HG03558 (cell line): ENCODE results near the gene KIDINS220.

ENCODE experiments used
- ATAC-seq: cut with Tn5 transposase; IDR thresholded peaks from one replicate; pipeline ENCODE4 v1.9.1; 2021; ENCODE audit warnings: moderate number of reproducible peaks; ENCODE audit not compliant: unreplicated experiment; ENCODE audit errors: extremely low read depth

The KIDINS220 gene

DNA sequence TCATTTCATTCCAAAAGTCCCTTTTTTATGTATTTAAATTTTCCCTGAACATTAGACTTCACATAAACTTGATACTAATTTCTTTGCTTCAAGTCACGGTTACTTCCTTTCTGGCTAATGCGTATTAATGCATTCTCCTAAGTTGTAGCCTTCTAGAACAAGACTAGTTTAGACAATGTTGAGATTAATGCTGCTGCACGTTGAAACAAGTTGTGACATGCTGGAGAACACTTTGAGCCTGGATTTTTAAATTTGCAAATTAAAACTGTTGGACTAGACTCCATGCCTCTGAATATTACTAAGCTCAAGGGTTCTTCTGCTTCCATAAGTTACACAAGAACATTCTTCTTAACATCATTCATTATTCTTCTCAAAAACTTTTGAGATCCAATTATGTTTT, 126.5 kb downstream of the KIDINS220 start:
- ATAC-seq: no peak

DNA sequence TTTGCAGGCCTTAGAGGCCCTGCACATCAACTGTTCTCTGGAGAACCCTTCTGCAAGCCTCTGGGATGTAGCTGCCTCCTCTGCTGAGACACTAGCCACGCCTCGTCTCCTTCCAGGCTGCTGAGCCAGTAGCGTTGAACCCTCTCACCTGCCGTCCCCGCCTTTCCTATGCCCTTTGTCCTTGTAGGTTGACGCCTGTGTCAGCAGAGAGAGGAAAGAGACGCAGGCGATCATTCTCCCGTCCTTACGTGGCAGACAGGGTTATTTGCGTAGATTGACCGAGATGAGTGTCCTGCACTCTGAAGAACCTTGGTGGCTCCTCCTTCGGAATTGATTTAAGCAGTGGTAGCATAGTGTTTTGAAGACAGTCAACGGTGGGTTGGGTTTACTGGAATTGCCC, 127.8 kb downstream of the KIDINS220 start:
- ATAC-seq: no peak

DNA sequence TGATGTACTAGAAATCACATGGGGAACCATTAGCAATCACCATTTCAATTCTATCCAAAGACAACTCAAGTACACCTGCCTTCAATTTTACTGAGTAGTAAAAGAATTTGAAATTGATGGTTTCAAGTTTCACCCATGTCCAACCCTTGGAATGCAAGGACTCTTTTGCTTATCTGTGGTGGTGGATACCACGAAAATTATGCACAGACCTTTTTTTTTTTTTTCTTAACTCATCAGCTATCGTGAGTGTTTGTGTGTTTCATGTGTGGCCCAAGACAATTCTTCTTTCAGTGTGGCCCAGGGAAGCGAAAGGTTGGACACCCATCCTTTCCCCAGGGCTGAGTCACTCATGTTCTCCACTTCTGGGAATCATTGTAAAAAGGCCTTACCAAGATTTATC, 132.5 kb downstream of the KIDINS220 start:
- ATAC-seq: no peak

DNA sequence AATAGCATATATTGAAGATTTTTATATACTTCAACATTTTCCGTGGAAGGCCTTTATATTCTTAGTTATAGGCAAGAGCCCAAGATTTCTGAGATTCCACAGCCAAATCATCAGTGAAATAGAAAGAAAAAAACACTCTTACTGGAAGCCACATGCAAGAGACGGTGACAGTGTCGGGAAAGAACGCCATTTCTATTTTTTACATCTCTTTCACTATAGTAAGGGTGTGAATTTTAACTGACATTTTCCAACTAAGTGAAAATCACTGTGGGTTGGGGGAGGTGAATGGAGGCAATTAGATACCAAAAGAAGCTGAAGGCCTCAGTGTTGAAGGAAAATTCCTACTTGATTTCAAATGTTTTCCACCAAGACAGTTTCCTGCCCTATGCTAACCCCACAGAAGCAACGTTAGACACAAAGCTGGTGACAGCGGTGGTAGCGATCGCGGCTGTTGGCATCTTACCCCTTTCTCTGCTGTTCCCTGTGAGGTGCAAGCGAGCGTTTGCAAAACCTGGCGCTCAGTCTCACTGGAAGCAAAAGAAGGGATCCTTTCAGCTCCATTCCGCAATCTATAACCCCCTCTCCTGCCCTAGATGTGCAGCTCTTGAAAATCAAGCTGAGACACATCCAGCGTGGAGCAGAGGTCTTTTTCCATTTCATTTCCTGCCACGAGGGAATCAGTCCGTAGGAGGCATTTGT, 135.6 kb downstream of the KIDINS220 start:
- ATAC-seq: no peak

DNA sequence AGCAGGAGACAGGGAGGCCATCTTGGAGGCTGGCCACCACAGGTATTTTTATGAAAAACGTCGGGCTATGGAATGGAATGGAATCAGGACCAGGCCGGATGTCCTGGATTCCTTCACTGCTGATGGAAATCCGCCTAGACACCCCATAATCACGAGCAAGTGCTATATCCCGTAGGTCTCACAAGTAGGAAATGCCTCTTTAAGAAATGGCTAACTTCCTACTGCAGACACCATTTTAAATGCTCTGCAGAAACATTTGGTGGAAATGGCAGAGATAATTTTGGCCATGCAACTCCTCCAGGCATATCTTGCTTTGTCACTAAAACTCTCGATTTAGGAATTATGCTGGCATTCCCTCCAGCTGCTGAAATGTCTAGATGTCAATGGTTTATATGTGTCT, 137.6 kb downstream of the KIDINS220 start:
- ATAC-seq: no peak

DNA sequence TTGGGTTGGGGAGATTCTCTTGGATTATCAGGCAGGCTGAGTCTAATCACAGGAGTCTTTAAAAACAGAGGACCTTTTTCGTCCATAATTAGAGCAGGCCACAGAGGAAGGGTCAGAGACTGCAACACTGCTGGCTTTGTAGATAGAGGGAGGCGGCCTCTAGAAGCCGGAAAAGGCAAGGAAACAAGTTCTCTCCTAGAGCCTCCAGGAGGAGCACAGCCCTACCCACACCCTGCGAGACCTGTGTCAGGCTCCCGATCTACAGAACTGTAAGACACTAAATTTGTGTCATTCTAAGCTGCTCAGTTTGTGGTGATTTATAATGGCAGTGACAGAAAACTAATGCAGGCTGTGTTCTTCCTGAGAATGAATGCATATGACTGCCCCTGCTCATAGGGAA, 140.2 kb downstream of the KIDINS220 start:
- no peak for ATAC-seq

DNA sequence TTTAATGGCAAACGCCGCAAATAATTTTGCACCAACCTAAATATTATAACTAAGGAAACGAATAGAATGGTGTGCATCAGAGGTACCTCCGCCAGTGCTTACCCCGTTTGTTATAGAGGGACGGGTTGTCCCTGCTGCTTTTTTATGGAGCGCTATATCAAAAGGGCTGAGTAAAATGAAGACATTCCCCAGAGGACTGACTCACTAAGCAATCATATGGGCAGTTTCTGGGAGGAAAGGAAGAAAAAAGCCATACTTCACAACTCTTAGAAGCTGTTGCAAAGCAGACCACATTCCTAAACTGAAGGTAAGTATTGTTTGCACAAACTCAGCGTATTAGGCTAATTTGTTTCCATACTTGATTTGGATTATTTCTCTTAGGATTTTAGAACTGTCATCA, 142.7 kb downstream of the KIDINS220 start:
- no peak for ATAC-seq

DNA sequence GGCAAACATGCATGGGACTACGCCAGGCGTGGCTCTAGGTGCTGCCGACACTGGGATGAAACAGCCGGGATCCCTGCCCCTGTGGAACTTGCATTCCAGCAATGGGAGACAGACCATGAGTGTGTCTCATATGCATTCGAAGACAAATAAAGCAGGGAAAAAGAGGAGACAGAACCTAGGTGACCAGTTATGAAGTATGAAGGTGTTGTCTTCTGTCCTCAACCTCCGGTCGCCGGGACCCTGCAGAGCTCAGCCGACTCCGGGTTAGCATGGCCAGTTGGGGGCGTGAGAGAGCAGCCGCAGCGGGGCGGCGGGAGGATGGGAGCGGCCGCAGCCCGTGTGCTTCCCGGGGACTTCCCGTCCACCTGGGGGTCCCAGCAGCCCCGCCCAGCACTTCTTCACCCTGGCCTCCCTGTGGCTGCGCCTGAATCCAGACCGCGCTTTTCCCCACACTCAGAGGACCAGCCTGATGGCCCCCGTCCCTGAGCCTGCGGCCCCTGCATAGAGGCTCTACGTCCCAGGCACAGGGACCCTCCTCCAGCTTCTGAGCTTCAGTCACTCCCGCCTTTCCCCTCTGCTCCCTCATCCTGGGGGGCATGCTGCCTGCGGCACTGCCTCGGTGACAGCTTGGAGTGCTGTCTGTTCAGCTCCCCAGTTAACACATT, 144.1 kb downstream of the KIDINS220 start:
- no peak for ATAC-seq

DNA sequence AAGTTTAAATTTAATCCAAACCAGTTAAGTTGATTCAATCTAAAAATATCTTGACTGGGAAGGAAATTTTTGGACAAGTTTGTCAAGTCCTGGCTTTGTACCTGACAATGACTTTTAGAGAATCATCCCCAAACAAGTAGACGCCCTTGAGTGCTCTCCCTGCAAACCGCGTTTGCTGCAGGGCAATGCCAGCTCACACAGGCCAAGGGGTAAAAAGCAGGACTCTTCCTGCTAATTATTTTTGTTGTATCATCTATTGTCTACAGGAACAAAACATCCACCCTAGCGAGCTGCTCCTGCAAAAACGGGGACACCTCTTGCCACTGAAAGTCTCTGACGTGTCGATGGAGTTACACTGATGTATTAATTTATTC, 144.6 kb downstream of the KIDINS220 start:
- ATAC-seq: no peak

DNA sequence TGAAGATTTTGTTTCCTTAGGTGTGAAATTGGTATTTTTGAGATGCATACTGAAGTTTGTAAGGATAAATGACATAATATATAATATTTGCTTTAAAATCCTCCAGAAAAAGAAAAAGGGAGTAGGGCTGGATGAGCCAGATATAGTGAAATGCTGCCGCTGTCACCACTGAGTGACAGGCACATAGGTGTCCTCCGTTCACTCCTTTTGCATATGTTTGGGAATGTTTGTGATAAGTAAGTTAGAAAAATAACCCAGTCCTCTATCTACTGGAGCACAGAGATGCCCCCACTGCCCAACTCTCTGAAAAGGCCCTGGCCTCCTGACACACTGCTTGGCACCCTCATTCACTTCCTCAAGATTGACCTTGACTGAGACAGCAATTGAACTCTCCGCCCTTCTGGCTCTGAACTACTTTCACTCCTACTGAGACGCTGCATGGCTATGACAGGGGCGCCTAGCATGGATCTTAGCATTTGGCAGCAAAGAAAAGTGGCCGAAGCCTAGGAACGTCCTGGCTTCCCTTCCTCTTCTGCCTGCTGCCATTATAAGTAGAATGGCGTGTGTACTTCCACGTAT, 145.5 kb downstream of the KIDINS220 start:
- ATAC-seq: no peak

DNA sequence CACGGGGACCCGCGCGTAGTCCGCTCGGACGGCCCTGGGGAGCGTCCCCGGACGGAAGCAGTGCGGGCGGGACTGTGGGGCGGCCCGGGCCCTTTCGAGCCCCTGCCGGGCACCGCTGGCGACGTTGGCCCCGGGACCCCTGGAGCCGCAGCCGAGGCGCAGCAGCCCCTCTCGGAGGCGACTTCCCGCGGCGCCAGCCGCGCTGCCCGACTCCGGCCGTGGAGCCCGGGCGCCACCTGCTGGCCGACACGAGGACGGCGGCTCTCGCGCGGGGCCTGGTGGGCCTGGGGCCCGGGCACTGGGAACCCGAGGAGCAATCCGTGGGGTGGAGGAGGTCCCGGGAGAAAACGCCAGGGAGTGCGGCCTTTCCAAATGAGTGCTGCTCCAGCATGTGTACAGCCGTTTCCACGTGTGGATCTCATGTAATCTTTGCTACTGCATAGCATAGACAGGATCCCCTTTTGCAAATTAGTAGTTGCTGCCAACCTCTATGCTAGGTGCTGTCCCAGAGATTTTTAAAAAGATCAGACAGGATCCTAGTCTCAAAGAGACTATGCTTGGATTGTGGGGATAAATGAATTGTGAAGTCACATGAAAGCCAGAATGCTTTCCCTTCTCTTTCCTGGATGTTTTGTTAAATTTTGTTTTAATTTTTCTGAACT, 151.6 kb downstream of the KIDINS220 start:
- ATAC-seq: no peak

DNA sequence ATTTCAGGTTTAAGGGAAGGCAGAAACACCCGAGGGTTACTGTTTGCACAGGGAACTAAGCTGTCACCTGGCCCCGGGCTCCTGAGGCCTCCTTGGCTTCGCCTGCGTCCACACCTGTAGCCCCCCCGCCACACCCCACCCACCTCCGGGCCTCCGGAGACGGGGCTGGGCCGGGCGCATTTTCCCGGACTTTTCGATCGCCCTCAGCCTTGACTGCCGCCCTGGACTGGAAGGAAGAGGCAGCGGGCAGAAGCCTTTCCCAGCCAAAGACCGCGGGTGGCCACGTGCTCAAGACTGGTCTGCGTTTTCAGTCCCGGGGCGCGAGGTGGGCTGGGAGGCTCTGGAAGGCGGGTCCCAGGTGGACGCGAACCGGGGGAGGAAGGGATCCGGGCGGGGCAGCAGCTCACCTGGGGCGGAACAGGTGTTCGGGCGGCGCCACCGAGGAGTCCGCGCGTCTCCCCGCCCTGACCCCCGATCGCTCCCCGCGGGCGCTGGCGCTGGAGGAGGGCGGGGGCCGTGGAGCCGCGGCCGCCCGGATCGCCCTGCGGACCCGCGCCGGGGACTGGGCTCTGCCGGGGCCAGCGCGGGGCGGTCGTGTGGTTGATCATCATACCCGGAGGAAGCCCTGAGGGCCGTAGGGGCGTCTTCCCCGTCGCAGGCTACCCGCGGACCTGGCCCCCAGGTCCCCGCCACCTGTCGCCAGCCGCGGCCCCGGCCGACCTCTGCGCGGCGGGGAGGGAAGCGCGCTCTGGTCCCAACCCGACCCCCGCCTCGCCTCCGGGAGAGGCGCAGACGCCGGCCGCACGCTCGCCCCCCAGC, 152.3 kb downstream of the KIDINS220 start:
- ATAC-seq: no peak

DNA sequence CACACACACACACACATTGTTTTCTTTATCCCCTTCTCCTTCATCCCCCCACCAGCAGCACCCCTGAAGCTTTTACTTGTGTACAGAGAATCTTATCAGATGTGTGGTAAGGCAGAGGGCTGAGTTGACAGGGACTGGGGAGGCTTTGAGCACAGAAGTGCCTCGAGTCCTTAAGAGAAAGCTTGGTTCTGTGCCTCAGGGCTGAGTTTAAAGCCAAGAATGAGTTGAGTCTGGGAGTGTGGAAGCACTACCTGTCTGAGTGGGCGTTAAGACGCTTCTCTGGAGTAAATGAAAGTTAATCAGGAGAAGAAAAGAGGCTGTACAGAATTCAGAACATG, 152.9 kb downstream of the KIDINS220 start:
- ATAC-seq: no peak

DNA sequence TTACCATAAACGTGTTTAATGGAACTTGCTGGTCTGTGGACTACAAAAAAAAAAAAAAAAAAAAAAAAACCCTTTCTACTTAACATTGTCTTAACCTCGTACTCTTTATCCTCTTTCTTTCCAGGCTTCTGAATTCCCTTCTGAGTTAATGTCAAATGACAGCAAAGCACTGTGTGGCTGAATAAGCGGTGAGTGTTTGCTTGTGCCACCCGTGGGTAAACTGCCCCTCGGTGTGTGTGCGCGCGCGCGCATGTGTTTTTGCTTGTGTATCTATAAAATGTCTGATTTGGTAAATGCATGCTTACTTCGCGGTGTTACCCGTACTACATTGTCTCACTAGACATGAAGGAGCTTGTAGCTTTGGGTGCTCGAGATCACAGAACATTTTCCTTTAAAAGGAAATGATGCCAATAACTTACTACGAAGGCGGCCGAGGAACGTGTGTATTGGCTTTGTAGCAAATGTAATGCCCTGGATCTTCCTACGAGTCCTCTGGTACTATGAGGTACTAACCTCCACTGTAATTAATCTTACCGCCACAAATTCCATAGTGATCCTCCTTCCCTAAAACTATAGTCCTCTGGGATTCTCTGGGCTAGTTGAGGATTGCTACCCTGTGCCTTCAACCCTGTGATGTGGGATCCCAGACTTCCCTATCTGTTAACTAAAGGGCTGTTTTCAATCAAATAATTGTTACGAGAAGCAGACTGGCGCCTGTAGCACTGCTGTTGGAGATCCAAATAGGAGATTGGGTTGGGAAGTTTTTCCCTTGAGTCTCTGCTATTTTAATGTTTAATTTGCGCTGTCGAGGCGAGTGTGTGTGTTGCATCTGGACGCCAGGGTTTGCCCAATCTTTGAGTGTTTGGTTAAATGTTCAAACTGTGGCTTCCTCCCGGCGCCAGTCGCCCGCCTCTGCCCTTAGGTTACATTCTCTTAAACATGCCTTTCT, 154.4 kb downstream of the KIDINS220 start:
- ATAC-seq: no peak

DNA sequence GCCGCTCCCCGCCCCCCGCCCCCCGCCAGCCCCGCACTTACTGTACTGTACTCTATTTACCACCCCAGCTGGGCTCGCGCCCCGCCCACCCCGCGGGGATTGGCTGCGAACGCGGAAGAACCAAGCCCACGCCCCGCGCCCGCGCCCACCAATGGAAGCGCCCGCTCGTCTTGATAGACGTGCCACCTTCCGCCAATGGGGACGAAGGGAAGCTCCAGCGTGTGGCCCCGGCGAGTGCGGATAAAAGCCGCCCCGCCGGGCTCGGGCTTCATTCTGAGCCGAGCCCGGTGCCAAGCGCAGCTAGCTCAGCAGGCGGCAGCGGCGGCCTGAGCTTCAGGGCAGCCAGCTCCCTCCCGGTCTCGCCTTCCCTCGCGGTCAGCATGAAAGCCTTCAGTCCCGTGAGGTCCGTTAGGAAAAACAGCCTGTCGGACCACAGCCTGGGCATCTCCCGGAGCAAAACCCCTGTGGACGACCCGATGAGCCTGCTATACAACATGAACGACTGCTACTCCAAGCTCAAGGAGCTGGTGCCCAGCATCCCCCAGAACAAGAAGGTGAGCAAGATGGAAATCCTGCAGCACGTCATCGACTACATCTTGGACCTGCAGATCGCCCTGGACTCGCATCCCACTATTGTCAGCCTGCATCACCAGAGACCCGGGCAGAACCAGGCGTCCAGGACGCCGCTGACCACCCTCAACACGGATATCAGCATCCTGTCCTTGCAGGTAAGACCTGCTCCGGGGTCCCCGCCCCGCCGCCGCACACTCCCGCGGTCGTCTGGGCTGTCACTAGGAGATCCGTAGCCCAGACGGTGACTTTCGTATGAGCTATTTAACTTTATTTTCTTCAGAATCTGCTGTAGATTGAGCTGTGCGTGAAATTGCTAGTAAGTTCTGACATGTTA, 155.4 kb downstream of the KIDINS220 start, which contains the start of gene ID2:
Gene ID2 (plus strand): TSS at position 271 of the 907 bp plus-strand sequence. CDS start 110 bp downstream, at position 381.
- peak; percentile 41 for ATAC-seq

DNA sequence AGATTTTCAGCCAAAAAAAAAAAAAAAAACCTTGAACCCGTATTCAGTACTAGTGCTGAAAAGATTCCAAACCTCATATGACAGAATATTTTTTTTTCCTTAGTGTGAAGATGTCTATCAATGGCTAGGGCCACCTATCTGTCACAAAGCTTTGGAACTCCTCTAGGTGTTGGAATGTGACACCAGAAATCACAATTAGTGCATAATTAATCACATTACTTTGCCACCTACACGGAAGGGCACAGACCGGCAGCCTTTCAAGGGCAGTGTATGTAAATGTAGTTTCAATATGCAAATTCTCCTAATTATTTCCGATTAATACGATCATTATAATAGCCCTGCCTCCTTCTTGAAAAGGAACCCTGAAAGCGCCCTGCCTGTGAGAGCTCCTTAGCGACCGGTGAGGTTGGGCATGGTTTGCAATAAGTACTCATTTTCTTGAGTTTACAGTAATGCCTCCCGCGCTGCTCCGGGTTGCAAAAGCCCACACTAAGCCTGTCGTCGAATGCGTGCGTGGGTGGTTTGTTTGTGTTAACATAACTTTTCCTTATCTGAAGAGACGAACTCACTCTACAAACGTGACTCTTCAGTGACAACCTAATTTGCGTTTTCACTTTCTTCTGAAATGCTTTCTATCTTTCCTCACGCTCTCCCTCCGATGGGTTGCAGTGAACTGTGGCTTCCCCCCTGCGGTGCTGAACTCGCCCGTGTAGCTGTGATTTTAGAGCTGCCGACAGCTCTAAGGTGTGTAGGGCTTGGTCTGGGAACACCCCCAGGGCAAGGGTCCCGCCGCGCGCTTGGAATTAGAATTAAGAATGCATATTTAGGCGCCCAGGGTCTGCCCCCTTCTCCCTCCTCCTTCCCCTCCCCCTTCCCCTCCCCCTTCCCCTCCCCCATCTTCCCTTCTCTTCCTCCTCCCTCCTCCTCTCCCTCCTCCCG, 156.3 kb downstream of the KIDINS220 start:
- ATAC-seq: no peak
